ENCODE data around the gene GLS.
"Not testable (repeated sequence)": the region's sequence is repeated elsewhere in the genome, so short reads cannot be mapped to it uniquely, and the experiment has no call there.

The GLS gene

GRCh38 chr2:190973726-190974628 is 93.4 kb downstream of the GLS start:
- DNase-seq = no peak

GRCh38 chr2:190974629-190975361 is 94.2 kb downstream of the GLS start:
- no peak for DNase-seq

- DNase-seq = no peak
These were observed 95.9 kb downstream of the GLS start for GRCh38 chr2:190976521-190976920.

GRCh38 chr2:190977505-190977904 is 96.9 kb downstream of the GLS start:
- DNase-seq = no peak

GRCh38 chr2:190978389-190979053 is 97.9 kb downstream of the GLS start:
- DNase-seq = no peak

GRCh38 chr2:190979906-190980629 is 99.4 kb downstream of the GLS start:
- no peak for DNase-seq

GRCh38 chr2:190980630-190981209 is 100.1 kb downstream of the GLS start:
- DNase-seq = no peak

- DNase-seq = no peak
These were observed 100.7 kb downstream of the GLS start for GRCh38 chr2:190981333-190981732.

- no peak for DNase-seq
These were observed 101.1 kb downstream of the GLS start for GRCh38 chr2:190981733-190982132.

- no peak for DNase-seq
These were observed 101.8 kb downstream of the GLS start for GRCh38 chr2:190982262-190983034.

GRCh38 chr2:190984595-190984994 is 104.0 kb downstream of the GLS start:
- no peak for DNase-seq

- no peak for DNase-seq
These were observed 105.8 kb downstream of the GLS start for GRCh38 chr2:190986221-190986953.

GRCh38 chr2:190987116-190987515 is 106.5 kb downstream of the GLS start:
- DNase-seq = no peak

- DNase-seq = no peak
These were observed 107.3 kb downstream of the GLS start for GRCh38 chr2:190987938-190988337.

- no peak for DNase-seq
These were observed 108.3 kb downstream of the GLS start for GRCh38 chr2:190988910-190989309.

GRCh38 chr2:190990132-190990531 is 109.5 kb downstream of the GLS start:
- DNase-seq = no peak

- no peak for DNase-seq
These were observed 112.6 kb downstream of the GLS start for GRCh38 chr2:190993292-190993643.

- no peak for DNase-seq
These were observed 113.5 kb downstream of the GLS start for GRCh38 chr2:190994148-190994547.

GRCh38 chr2:190995315-190995714 is 114.7 kb downstream of the GLS start:
- not testable (repeated sequence) for DNase-seq

- peak; percentile 32 for DNase-seq
These were observed 115.8 kb downstream of the GLS start for GRCh38 chr2:190996338-190996946.

Measured in central memory CD4-positive, alpha-beta T cell (primary cell).